Motor neuron (in vitro differentiated cells): Measurements from ENCODE around the gene LAMB1. TPM values are rescaled to one million over a fixed set of nuclear protein-coding genes. Genes with fewer than 3 reads are reported as not detected.
"Not testable (repeated sequence)": the region's sequence is repeated elsewhere in the genome, so short reads cannot be mapped to it uniquely, and the experiment has no call there.

ENCODE experiments used
- ATAC-seq, 8 experiments: fragments of 200-7000 bp; cut with Tn5 transposase; replicated peaks in 6 of 8; 2 replicates each; pipeline ENCODE4 v1.8.0; 2021; ENCODE audit warnings: mild to moderate bottlenecking in 8 of 8, moderate library complexity in 8 of 8
- H3K27ac ChIP-seq, 2 donors: fragments of 250-450 bp; sonication (Bioruptor Pico); 2 replicates each; pipeline ENCODE4 v1.9.0; 2021; ENCODE audit warnings: antibody characterized with exemption in 2 of 2, mild to moderate bottlenecking in 2 of 2, moderate library complexity in 1 of 2
- H3K4me1 ChIP-seq, 2 donors: fragments of 250-450 bp; sonication (Bioruptor Pico); replicated peaks in 1 of 2; 2 replicates each; pipeline ENCODE4 v1.6.1; 2021; ENCODE audit warnings: antibody characterized with exemption in 2 of 2, mild to moderate bottlenecking in 2 of 2, moderate library complexity in 1 of 2
- H3K4me3 ChIP-seq, 5 donors: fragments of 250-450 bp; sonication (Bioruptor Pico); 2 replicates each; pipeline ENCODE4 v1.9.0; 2021; ENCODE audit warnings: antibody characterized with exemption in 5 of 5, mild to moderate bottlenecking in 5 of 5, moderate library complexity in 4 of 5
- WGBS, 10 experiments: fragments of 450-650 bp; shearing (Covaris generic); methylation state at CpG; one replicate each; pipeline ENCODE4 v1.0.0; 2022; 5-methylcytosine and 5-hydroxymethylcytosine counted together
- in situ Hi-C, 9 experiments: fragments of 400-800 bp; cut with MboI; loops; one replicate each; pipeline ENCODE4 v1.15.0; 2021; ENCODE audit warnings: low sequenced_read_pairs in 9 of 9, low pct_unique_long_range_greater_than_20kb in 2 of 9; ENCODE audit not compliant: unreplicated experiment in 9 of 9
- total RNA-seq, 8 experiments: library from RNA; unstranded; fragments of 300-600 nt; gene quantifications; 2 replicates each; pipeline versions ENCODE4 v1.2.3 to v1.2.4, GENCODE V29; 2022

The LAMB1 gene
- total RNA-seq, 8 experiments from 2014 or later: 11.1 to 564 (median 88.7) TPM

DNA sequence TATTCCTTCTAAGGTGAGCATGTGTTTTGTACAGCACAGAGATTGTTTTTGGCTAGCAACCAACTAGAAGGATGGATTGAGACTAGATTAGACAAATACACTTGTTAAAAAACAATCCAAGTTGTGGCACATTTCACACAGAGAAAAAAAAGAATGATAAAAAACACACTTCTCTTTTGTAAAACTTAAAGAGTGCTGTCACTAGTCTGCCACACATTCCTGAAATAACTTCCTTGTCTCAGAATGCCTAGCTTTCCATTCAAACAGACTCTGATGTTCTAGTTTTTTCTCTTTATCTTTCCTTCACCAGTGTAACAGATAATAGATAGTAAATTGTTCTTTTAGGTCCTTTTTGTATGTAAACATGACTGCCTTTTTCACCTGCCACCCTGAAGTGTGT lies 100.6 kb downstream of the LAMB1 start:
- Histone ChIP-seq H3K4me1 (peaks cover 0 to 4% of the 10 kb centered on the region in 2 donors), H3K4me3 (no peak overlapping the region), H3K27ac (no peak overlapping the region)
- in situ Hi-C loops: no loop called here
- peak in 2 of 8 experiments; percentile 39 to 41 for ATAC-seq

DNA sequence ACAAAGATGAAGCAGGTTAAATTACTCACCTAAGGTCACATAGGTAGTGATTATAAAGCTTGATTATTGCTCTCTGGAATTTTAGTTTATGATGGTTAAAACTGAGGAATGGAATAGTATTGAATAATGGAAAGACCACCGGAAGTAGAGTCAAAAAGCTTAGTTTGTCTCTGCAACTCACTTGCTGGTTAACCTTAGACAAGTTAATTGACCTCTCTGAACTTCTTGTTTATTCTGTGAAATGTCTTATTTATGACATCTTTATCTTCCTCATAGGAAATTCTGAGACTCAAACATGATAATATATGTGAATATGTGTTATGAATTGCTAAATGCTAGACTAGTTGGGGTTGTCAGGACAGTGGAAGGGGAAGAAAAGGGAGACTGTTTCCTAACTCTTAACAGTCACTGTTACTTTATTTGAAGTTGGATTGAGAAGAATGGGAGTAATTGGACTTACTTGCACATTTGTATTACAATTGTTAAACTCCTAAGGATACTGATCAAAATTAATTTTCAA lies 102.4 kb downstream of the LAMB1 start:
- peak in 1 of 8 experiments; percentile 30 for ATAC-seq
- Histone ChIP-seq H3K4me3 (no peak overlapping the region), H3K27ac (no peak overlapping the region), H3K4me1 (peaks cover 0 to 4% of the 10 kb centered on the region in 2 donors)
- WGBS, 10 experiments: 17 to 100% (median 100%) methylated on average over 1 of the region's 1 CpG; no CpG with 5 or more reads in 1 of the 10 experiments
- in situ Hi-C loops: no loop called here

DNA sequence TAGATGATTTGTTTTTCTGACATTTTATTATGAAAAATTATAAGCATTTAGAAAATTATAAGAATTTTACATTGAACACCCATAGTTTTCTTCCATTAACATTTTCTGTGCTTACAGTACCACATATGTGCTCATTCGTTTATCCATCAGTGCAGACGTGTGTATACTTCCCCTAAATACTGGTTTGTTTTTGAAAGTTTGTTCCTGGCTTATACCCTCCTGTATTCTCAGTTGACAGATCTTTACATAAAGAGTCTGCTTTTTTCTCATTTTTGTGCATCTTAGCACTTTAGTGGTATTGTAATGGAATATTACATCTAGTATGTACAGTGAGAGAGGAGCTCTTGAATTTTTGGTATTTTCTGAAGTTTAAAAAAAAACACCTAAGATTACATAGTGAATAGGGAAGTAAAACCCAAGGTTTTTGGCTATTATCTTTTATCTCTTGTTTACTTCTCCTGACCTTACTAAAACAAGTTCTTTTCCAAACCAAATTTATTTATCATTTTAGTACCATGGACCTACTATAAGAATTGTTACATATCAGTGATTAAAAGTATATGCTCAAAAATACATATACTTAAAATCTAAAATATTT lies 103.9 kb downstream of the LAMB1 start:
- ATAC-seq: no peak
- in situ Hi-C loops: loop anchor here in 1 of 9 experiments (25.0 kb wide), 1 partner anchor 437 kb away; the partner anchor contains the start of gene GPR22
- 79 to 100% (median 100%) methylated on average over 1 to 2 of the region's 2 CpGs; no CpG with 5 or more reads in 2 of the 10 experiments for WGBS, 10 experiments

DNA sequence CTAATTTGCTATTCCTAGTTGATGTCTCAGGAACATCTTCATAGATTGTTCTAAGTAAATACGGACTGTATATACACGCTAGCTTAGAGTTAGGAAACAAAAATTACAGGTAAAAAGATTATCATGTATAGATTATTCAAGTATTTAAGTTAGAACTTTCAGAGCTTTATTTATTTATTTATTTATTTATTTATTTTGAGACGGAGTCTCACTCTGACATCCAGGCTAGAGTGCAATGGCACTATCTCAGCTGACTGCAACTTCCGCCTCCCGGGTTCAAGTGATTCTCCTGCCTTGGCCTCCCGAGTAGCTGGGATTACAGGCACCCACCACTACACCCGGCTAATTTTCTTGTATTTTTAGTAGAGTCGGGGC lies 110.6 kb downstream of the LAMB1 start:
- WGBS, 10 experiments: 33 to 100% (median 92%) methylated on average over 1 to 8 of the region's 8 CpGs; no CpG with 5 or more reads in 2 of the 10 experiments
- not testable (repeated sequence) for H3K27ac ChIP-seq, ATAC-seq
- Histone ChIP-seq H3K4me1 (peaks cover 7 to 25% of the 10 kb centered on the region in 2 donors), H3K4me3 (peak overlapping the region in 4 of 5 donors; percentile 79 to 97 (median 89))
- in situ Hi-C loops: loop anchor here in 1 of 9 experiments (25.0 kb wide), 1 partner anchor 430 kb away; the partner anchor contains the start of gene GPR22

More for the DNA sequence above, 103.9 kb downstream of the LAMB1 start:
- Histone ChIP-seq H3K27ac (no peak overlapping the region), H3K4me1 (peaks cover 0 to 4% of the 10 kb centered on the region in 2 donors), H3K4me3 (no peak overlapping the region)

DNA sequence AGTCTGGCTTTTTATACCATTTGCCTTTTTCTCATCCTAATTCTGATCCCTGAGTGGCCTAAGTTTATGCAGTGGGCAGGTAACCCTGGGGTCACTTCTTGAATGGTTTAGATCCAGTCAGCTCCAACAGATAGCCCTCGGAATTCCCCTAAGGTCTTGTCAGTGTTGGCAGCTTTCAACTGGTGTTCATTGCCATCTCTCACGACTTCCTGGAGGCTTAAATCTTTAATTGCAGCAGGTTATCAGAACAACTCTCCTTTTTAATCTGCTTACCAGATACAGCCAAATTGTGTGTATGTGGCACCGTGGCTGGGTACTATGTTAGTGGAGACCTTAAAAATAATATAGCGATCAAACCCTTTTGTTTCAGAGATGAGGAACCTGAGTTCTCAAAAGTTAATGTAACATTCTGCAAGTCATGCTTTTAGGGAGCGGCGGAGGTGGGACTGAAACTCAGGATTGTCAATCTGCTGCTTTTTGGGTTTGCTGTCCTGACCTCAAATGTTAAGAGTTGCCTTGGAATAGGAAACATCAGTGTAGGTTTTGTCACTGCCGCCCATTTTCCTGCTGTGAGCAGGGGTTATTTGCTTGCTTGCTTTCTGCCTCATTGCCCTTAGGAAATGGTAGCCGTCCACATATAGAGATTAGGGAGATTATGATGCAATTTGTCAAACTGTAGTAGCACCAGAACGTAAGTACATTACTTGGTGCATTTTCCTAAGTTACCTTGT lies 111.2 kb downstream of the LAMB1 start:
- peak overlapping the region; percentile 78 to 97 (median 85) for H3K4me3 ChIP-seq
- peak in 2 of 8 experiments; percentile 6 to 7 for ATAC-seq
- in situ Hi-C loops: loop anchor here in 1 of 9 experiments (25.0 kb wide), 1 partner anchor 430 kb away; the partner anchor contains the start of gene GPR22
- H3K4me1 ChIP-seq: peaks cover 7 to 25% of the 10 kb centered on the region in 2 donors
- WGBS, 10 experiments: 0 to 83% (median 40%) methylated on average over 1 to 8 of the region's 9 CpGs
- peak overlapping the region; percentile 81 to 84 for H3K27ac ChIP-seq

DNA sequence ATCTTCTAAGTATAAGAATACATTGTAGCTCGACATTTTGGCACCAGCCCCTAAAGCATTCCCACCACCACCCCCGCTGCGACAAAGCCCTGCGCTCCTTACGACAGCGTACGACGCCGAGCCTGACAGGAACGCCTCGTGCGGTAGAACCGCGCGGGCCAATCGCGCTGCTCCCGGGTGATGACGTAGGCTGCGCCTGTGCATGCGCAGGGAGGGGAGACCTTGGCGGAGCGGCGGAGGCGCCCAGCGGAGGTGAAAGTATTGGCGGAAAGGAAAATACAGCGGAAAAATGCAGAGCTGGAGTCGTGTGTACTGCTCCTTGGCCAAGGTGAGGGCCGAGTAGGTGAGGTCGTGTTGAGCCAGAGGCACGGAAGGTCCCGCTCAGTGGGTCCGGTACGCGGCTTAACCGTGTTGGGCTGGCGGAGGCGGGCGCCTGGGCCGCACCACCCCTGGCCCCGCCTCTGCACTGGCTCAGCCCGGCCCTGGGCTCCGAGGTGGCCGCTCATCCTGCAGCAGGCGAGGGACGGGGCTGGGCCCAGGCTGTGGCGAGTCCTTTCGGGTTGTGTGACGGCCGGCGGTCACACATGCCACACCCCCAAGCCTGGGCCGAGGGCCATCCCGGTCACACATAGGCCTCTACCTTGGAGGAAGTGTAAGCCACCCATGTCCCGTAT lies 111.9 kb downstream of the LAMB1 start, which contains the start of gene DLD:
DLD (plus strand) TSS at position 222 of the 674 bp plus-strand sequence; CDS start at position 290, 68 bp downstream.
- peak within 1 kb of the TSS; percentile 81 to 84 for H3K27ac ChIP-seq
- in situ Hi-C loops: loop anchor here in 1 of 9 experiments (25.0 kb wide), 1 partner anchor 429 kb away; the partner anchor contains the start of gene GPR22

DNA sequence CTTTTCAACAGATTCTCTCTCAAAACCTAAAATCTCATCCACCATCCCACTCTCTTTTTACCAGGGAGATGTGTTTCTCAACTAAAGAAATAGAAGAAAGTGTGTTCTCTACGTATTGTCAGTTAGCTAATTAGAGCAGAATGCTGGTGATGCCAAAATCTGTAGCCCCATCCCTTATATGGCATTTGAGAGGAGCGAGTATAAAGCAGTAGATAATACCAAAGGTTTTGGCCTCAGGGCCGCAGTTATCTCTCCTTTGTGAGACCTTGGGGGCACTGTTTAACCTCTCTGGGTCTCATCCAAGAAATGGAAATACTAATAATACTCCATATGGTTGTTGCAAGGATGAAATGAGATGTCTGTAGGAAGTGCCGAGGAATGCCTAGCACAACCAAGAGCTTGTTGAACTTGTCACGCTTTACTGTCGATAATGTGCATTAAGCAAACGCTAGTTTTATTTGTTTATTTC lies 112.4 kb downstream of the LAMB1 start:
- H3K27ac ChIP-seq: peak overlapping the region; percentile 81 to 84
- peaks cover 7 to 25% of the 10 kb centered on the region in 2 donors for H3K4me1 ChIP-seq
- H3K4me3 ChIP-seq: peak overlapping the region; percentile 78 to 97 (median 85)
- peak in 6 of 8 experiments; percentile 2 to 9 (median 4) for ATAC-seq
- WGBS, 10 experiments: 0 to 83% (median 12%) methylated on average over 1 to 5 of the region's 7 CpGs; no CpG with 5 or more reads in 1 of the 10 experiments
- in situ Hi-C loops: loop anchor here in 1 of 9 experiments (25.0 kb wide), 1 partner anchor 428 kb away; the partner anchor contains the start of gene GPR22

More for the DNA sequence above, 111.9 kb downstream of the LAMB1 start, which contains the start of gene DLD:
- WGBS, 10 experiments: 0 to 1% (median 0%) methylated on average over 3 to 21 of the region's 55 CpGs; no CpG with 5 or more reads in 3 of the 10 experiments
- Histone ChIP-seq H3K4me1 (peaks cover 7 to 25% of the 10 kb centered on the region in 2 donors), H3K4me3 (peak within 1 kb of the TSS; percentile 78 to 97 (median 85))
- peak; percentile 94 to 100 (median 99) for ATAC-seq

DNA sequence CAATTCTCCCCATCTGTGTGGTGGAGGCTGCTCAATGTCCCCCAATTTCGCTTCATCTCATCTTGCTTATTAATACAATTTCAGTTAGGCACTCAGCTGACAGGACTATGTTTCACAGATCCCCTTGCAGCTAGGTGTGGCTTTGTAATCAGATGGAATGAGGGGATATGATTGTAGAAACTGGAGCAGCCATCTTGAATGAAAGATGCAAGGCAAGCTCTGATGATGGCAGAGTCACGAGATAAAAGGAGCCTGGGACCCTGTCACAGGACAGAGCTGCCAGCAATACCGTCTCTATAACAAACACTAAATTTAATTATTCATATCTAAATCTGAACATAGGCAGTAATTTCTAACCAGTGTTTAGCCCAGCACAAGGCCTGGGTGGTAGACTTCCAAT lies 113.0 kb downstream of the LAMB1 start:
- Histone ChIP-seq H3K4me1 (peaks cover 7 to 25% of the 10 kb centered on the region in 2 donors), H3K27ac (no peak overlapping the region), H3K4me3 (peak overlapping the region in 1 of 5 donors; percentile 93)
- in situ Hi-C loops: loop anchor here in 1 of 9 experiments (25.0 kb wide), 1 partner anchor 428 kb away; the partner anchor contains the start of gene GPR22
- no peak for ATAC-seq
- WGBS, 10 experiments: 53 to 100% (median 95%) methylated on average over 1 to 3 of the region's 3 CpGs; no CpG with 5 or more reads in 3 of the 10 experiments

DNA sequence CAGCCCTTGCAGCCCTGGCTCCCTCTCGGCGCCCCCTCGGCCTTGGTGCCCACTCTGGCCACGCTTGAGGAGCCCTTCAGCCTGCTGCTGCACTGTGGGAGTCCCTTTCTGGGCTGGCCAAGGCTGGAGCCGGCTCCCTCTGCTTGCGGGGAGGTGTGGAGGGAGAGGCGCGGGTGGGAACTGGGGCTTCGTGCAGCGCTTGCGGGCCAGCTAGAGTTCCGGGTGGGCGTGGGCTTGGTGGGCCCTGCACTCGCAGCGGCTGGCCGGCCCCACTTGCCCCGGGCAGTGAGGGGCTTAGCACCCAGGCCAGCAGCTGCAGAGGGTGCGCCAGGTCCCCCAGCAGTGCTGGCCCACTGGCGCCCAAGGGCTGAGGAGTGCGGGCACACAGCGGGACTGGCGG lies 115.1 kb downstream of the LAMB1 start:
- not testable (repeated sequence) for H3K4me3 ChIP-seq, ATAC-seq, H3K27ac ChIP-seq
- in situ Hi-C loops: loop anchor here in 1 of 9 experiments (25.0 kb wide), 1 partner anchor 426 kb away; the partner anchor contains the start of gene GPR22
- 70 to 93% (median 80%) methylated on average over 1 to 3 of the region's 22 CpGs; no CpG with 5 or more reads in 7 of the 10 experiments for WGBS, 10 experiments
- H3K4me1 ChIP-seq: peaks cover 7 to 16% of the 10 kb centered on the region in 2 donors

DNA sequence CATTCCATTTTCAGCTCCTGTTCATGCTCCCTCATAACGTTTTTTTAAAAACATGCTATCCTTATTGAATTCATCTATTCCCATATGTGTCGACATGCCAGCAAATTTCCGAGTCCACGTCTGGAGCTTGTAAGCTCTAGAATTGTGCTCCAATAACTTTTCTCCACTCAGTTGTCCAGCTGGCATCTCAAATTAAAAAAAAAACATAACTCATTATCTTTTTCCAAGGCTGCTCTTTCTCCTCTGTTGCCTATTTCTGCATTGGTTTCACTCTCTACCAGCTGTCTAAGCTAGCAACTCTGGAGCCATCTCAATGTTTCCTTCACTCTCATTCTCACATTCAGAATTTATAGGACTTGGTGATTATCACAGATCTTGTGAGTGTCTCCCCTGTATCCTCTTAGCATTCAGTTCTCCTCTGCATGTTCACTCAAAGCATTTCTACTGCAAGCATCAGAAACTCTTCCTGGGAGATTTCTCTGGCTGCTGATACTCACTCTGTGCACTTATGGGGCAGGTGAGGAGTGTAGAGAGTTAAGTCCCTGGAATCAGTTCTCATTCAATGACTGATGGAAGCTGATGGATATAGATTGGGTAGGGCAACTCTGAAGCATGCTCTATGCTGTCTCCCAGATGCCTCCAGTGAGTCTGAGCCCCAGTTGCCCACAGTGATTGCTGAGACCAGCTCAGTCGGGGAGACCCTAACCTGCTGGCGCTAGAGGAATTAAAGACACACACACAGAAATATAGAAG lies 118.7 kb downstream of the LAMB1 start:
- in situ Hi-C loops: loop anchor here in 1 of 9 experiments (25.0 kb wide), 1 partner anchor 422 kb away; the partner anchor contains the start of gene GPR22
- no peak for ATAC-seq
- no peak overlapping the region for H3K4me3 ChIP-seq
- H3K27ac ChIP-seq: no peak overlapping the region
- no peaks in the 10 kb centered on the region for H3K4me1 ChIP-seq
- WGBS, 10 experiments: 0 to 92% (median 82%) methylated on average over 1 to 5 of the region's 6 CpGs; no CpG with 5 or more reads in 2 of the 10 experiments

DNA sequence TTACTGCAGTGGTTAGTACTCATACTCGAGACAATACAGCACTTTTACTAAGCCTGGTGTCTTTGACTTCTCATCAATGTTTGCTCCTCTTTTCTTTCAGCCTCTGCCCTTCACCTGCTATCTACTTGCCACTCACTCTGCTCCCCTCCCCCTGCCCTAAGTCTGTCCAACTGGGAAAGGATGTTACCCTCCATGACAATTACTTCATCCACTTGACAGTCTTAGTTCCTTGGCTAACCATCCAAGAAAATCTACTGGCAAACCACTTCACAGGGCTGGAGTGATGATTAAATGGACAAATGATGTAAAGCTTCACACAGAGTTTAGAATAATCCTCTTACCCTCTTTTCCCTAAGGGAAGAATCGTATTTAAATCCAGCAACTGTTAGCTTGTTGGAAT lies 120.2 kb downstream of the LAMB1 start:
- in situ Hi-C loops: loop anchor here in 1 of 9 experiments (25.0 kb wide), 1 partner anchor 420 kb away; the partner anchor contains the start of gene GPR22
- ATAC-seq: no peak

More for the DNA sequence above, 120.2 kb downstream of the LAMB1 start:
- 0 to 86% (median 71%) methylated on average over 1 to 2 of the region's 2 CpGs; no CpG with 5 or more reads in 1 of the 10 experiments for WGBS, 10 experiments
- Histone ChIP-seq H3K4me3 (no peak overlapping the region), H3K27ac (no peak overlapping the region), H3K4me1 (no peaks in the 10 kb centered on the region)
